ENCODE results near the gene APH1B.

Gene APH1B

GRCh38 chr15:63252292-63252691 lies 25.1 kb upstream of the APH1B start:
- no peak for DNase-seq (ENCODE audit: low read depth in 2 of 2)

- DNase-seq (ENCODE audit: low read depth in 2 of 2) = no peak
Measured at GRCh38 chr15:63254991-63255390, 22.4 kb upstream of the APH1B start.

- DNase-seq (ENCODE audit: low read depth in 2 of 2) = no peak
Measured at GRCh38 chr15:63255489-63255990, 21.9 kb upstream of the APH1B start.

GRCh38 chr15:63256433-63257274 lies 20.8 kb upstream of the APH1B start:
- no peak for DNase-seq (ENCODE audit: low read depth in 2 of 2)

- DNase-seq (ENCODE audit: low read depth in 2 of 2) = no peak
Measured at GRCh38 chr15:63258658-63259057, 18.7 kb upstream of the APH1B start.

GRCh38 chr15:63260791-63261190 lies 16.6 kb upstream of the APH1B start:
- no peak for DNase-seq (ENCODE audit: low read depth in 2 of 2)

- no peak for DNase-seq (ENCODE audit: low read depth in 2 of 2)
Measured at GRCh38 chr15:63261311-63261710, 16.1 kb upstream of the APH1B start.

GRCh38 chr15:63263519-63263918 lies 13.9 kb upstream of the APH1B start:
- no peak for DNase-seq (ENCODE audit: low read depth in 2 of 2)

- no peak for DNase-seq (ENCODE audit: low read depth in 2 of 2)
Measured at GRCh38 chr15:63264688-63265293, 12.6 kb upstream of the APH1B start.

GRCh38 chr15:63274427-63274826 lies 3.0 kb upstream of the APH1B start:
- no peak for DNase-seq (ENCODE audit: low read depth in 2 of 2)

GRCh38 chr15:63276342-63277037 lies 915 bp upstream of the APH1B start:
- no peak for DNase-seq (ENCODE audit: low read depth in 2 of 2)

- DNase-seq (ENCODE audit: low read depth in 2 of 2) = no peak
Measured at GRCh38 chr15:63277893-63278456, 570 bp downstream of the APH1B start.

- DNase-seq (ENCODE audit: low read depth in 2 of 2) = no peak
Measured at GRCh38 chr15:63283126-63283525, 5.7 kb downstream of the APH1B start.

- no peak for DNase-seq (ENCODE audit: low read depth in 2 of 2)
Measured at GRCh38 chr15:63284335-63284734, 6.9 kb downstream of the APH1B start.

GRCh38 chr15:63287109-63287508 lies 9.7 kb downstream of the APH1B start:
- no peak for DNase-seq (ENCODE audit: low read depth in 2 of 2)

- DNase-seq (ENCODE audit: low read depth in 2 of 2) = no peak
Measured at GRCh38 chr15:63288342-63288741, 10.9 kb downstream of the APH1B start.

GRCh38 chr15:63288778-63289378 lies 11.5 kb downstream of the APH1B start:
- DNase-seq (ENCODE audit: low read depth in 2 of 2) = peak in 1 of 2 donors; percentile 12

- DNase-seq (ENCODE audit: low read depth in 2 of 2) = no peak
Measured at GRCh38 chr15:63291507-63291906, 14.1 kb downstream of the APH1B start.

- DNase-seq (ENCODE audit: low read depth in 2 of 2) = no peak
Measured at GRCh38 chr15:63292241-63292640, 14.8 kb downstream of the APH1B start.

GRCh38 chr15:63292771-63293170 lies 15.4 kb downstream of the APH1B start:
- no peak for DNase-seq (ENCODE audit: low read depth in 2 of 2)

- DNase-seq (ENCODE audit: low read depth in 2 of 2) = no peak
Measured at GRCh38 chr15:63294359-63294758, 17.0 kb downstream of the APH1B start.

- no peak for DNase-seq (ENCODE audit: low read depth in 2 of 2)
Measured at GRCh38 chr15:63295341-63295740, 17.9 kb downstream of the APH1B start.
